T follicular helper cell (primary cell): ENCODE results near the gene RGS1.

Experiments
- DNase-seq: peaks from one replicate; pipeline ENCODE4 v3.0.0-alpha.2; 2020; ENCODE audit warnings: low read depth

The RGS1 gene

GRCh38 chr1:192626366-192627179 is 51.0 kb downstream of the RGS1 start:
- no peak for DNase-seq

GRCh38 chr1:192627901-192628300 is 52.3 kb downstream of the RGS1 start:
- DNase-seq, result no peak

DNA sequence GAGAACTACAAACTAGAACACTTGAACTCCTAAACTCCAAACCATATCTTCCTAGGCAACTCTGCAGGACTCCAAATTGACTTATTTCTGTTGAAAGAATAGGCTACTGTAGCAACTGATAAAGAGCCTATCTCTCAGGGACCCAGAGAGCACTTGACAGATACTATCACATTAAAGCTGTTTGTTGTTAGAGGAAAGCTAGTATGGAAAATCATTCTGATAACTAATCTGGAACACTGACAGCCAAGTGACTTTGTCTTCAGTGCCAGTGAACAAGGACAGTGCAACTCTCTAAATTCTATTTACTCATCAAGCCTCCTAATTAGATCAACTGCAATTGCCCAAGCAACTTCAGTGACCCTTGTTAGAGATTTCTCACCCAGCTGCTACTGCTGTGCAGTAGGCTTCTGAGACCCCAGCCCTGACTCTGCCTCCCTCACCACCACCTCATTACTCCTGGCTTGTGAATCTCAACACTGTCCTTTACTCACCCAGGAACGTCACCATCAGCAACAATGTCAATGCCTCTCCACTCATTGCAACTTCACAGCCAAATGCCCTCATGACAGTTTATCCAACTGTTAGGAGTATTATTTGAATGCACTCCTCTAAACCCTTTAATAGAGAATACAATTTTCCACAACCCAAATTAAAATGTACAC is 53.0 kb downstream of the RGS1 start:
- no peak for DNase-seq

- no peak for DNase-seq
Measured at GRCh38 chr1:192629612-192630011, 54.0 kb downstream of the RGS1 start.
